OCI-M2 (cell line): ENCODE data around the gene COL4A1.

Experiments used
- DNase-seq: peaks from one replicate; lab custom pipeline; 2025; ENCODE audit not compliant: unreplicated experiment; lab: John Stamatoyannopoulos, UW

Gene COL4A1

DNA sequence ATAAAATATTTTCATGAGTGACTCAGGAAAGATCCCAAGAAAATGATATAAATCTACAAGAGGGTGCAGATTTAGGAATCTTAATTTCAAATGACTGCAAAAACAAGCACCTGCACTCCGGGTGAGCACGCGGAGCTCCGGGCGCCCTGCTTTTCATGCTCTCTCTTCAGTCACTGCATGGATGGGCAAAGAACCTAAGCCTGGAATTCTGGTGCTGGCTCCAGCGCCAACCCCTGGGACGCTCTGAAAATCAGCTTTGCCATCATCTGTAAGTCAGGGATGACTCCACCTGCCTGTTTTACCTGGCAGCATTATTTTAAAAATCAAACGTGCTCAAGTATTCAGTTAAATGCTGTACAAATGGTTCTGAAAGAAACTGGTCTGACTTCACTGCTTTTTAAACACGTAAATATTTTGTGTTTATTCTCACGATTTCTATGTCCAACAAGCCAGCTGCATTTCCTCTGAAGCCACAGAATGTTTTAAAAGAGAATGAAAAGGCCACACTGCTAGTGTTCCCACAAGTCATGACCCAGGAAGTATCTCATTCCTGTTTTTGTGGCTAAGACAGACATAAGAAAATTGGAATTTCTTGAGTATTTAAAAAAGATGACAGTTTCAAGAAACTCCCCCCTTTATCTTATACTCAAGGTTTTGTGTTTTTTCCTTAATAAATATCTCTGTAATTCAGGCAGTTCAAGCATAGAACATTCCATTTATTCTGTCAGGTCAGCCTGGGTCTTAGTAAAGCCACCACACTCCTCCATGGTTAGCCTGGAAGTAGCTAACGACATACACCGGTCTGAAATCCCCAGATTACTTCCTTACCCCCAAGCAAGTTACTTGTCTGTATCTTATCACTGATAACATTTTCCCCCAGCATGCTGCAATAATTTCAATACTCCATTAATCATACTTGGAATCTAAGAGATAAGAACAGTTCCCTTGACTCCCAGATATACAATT, 81.1 kb downstream of the COL4A1 start:
- DNase-seq: no peak

DNA sequence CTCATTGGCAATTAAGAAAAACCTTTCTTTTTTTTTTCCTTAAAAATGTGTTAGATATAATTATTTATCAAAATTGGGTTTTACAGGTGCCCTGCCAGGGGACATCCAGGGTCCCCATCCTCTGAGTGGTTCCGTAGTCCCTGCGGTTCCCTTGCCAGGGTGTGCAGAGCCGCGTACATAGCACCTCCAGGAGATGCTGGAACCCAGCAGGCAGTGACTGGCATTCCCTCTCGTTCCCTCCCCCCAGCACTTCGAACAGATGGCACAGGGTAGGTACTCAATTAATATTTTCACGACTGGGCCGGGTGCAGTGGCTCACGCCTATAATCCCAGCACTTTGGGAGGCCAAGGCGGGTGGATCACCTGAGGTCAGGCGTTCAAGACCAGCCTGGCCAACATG, 82.0 kb downstream of the COL4A1 start:
- DNase-seq: no peak

DNA sequence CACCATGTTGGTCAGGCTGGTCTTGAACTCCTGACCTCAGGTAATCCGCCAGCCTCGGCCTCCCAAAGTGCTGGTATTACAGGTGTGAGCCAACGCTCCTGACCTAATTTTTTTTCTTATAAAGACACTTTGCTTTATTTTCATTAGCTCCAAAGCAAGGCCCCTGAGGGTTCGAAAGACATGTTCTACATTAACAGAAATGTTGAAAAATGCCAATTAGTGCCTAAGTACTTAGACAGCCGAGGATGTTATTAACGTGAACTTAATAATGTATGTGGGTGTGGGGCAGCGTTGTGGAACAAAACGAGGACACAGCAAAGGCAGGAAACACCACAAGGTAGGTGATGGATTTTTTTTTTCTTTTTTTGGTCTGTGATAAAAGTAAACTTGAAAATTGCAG, 82.4 kb downstream of the COL4A1 start:
- no peak for DNase-seq

GRCh38 chr13:110221406-110222117, 85.4 kb downstream of the COL4A1 start:
- no peak for DNase-seq

DNA sequence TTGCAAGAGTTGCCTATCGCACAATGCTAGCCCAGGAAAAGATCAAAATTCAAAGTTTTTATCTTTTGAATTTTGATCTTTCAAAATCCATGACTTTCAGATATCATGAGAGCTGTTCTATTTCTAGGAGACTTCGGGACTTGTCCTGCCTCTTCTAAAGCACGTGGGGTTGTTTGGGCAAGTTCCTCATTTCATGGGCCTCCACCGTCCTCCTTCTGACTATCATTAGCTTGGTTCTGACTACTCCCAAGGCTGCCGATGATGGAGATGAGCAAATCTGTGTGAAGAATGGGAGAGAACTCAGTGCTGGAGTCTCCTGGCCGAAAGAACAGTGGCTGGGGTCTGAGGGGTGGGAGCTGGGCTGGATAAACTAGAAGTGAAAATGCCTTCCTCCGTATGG, 86.5 kb downstream of the COL4A1 start:
- no peak for DNase-seq

DNA sequence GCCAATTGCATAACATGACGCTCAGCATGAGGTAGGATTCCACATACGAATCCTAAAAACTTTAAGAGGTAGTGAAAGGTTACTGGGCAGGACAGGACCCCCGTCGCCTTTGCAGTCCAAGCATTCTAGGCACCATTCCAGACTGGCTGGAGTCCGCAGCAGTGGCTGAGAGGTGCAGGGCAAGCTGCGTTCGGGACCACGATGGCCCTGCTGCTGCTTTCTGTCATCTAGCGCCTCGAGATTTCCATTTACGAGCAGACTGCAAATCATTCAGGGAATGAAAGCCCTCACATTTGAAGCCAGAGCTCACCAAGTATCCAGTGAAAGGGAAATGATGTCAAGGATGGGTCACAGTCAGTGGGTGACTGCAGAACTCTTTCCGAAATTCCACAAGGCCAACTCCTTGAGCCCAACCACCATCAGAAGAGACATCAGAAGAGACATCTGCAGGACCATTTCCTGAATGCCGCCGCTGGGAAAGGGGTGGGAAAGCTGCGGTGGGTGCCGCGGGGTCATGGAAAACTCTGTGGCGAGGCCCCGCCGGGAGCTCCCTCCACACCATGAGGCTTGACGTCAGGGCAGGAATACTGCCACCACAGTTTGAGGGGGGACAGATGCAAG, 88.3 kb downstream of the COL4A1 start:
- no peak for DNase-seq

- no peak for DNase-seq
Measured at GRCh38 chr13:110217811-110218210, 89.1 kb downstream of the COL4A1 start.

DNA sequence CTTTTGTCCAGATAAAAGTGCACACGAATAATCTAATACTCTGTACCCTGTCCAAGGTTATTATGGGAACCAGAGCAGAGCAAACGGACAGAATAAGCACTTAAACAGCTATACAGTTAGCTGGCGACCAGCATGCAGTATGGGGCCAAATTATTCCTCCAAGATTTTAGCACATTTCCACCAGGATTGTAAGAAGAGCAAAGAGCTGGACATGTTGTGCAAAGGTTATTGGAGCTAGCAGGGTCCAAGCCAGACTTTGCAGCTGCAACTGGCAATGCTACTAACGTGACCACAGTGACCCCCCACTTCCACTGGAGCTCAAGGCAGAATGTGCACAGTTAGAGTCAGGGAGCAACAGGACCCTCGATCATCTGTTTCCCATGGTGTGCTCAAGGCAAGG, 89.9 kb downstream of the COL4A1 start:
- DNase-seq: no peak

- no peak for DNase-seq
Measured at GRCh38 chr13:110216398-110217041, 90.4 kb downstream of the COL4A1 start.

- DNase-seq: no peak
Measured at GRCh38 chr13:110216006-110216397, 91.0 kb downstream of the COL4A1 start.

- no peak for DNase-seq
Measured at GRCh38 chr13:110215606-110216005, 91.4 kb downstream of the COL4A1 start.

GRCh38 chr13:110214637-110215036, 92.3 kb downstream of the COL4A1 start:
- DNase-seq: no peak

GRCh38 chr13:110213461-110214074, 93.4 kb downstream of the COL4A1 start:
- DNase-seq: no peak

- DNase-seq: no peak
Measured at GRCh38 chr13:110212529-110212928, 94.4 kb downstream of the COL4A1 start.

DNA sequence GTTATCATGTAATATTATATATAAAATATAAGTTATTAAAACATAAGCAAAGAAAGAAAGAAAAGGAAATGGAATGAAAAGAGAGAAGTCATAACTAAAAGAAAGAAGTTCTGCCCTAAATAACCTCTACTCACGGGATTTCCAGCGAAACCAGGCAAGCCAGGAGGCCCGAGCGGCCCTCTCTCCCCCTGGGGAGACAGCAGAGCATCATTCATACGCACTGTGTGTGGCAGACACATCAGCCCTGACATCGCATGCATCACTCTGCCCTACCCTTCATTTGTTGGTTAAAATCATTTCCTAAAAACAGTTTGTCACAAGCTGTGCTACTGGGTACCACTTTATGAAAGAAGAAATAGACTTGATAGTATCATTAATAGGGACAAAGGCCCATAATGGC, 95.2 kb downstream of the COL4A1 start:
- no peak for DNase-seq

DNA sequence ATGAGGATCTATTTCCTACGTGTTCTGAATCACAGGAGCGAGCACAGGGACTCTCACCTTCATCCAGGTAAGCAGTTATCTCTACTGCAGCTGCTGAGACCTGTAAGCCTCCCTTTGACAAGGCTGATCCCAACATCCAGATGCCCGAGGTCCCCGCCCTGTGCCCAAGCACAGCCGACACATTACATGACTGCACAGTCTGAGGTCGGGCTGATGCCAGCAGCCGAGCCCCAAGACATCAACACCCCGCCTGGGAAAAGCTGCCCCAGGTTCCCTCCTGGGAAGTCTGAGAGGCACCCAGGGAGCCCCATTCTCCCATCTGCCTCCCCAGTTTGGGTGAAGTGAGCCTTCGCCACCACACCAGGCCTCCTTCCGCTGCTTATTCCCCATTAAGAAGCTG, 95.9 kb downstream of the COL4A1 start:
- DNase-seq: no peak

GRCh38 chr13:110210604-110210985, 96.4 kb downstream of the COL4A1 start:
- no peak for DNase-seq

DNA sequence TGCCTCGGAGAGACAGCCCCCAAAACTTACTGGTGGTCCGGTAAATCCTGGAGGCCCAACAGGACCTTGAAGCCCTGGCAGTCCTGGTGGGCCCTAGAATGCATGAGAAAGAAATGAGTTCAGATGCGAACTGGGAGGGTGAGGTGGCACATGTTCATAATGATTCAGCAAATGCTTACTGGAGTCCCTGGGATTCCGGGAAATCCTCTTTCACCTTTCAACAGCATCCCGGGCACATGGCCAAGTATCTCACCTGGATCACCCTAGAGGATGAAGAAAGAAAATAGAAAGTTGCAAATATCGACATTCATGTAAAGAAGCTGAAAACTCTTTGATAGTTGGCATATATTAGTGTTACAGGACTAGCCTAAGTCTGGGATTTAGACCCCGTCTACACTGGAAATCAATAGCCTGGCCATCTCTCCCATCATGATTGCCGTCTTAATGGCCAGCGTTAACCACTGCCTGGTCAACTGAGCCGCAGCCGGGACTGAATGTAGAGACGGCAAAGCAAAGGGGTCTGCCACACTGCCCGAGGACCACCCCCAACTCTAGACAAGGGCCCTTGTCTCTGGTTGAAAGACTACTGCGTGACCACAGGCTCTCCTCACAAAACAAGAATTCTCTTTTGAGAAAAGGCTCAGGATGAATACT, 96.9 kb downstream of the COL4A1 start:
- DNase-seq: no peak

DNA sequence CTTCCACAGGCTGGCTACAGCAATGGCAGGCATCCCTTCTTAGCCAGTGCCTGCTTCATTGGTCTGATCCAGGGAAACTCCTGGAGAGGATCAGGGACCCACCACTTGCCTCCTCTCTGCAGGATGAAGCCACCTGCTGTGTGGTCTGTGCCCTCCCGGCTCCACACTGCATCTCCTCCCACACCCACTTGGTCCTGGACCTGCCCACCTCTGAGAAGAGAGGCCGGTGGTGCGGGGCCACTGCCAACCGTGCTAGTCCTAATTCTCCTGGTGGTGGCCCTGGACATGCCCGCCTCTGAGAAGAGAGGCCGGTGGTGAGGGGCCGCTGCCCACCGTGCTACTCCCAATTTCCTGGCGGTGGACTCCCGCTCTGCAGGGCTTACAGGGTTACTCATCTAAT, 98.8 kb downstream of the COL4A1 start:
- DNase-seq: no peak

DNA sequence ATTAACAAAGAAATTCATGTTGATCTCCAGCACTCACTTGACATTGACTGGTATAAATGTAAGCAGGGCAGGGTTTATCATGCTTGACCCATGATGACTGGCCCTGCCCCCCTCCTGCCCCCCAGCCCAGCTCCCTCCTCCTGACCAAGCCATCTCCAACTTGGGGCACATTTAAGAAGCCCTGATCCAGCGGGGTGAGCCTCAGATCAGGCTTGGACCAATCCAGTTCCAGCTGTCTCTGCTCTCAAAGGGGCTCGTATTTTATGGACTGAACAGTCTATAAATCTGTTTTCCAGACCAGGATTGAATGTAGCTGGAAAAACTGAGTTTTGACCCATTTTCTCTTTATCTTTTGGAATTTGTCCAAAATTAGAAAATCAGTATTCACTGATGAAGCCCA, 100.0 kb downstream of the COL4A1 start:
- DNase-seq: no peak
